NCI-H2081 treated with DMSO at 0.1 percent for 48 hours (cell line): ENCODE results near the gene BBX.

Experiments used
- DNase-seq: peaks from one replicate; lab custom pipeline; 2025; lab: John Stamatoyannopoulos, UW

BBX gene

GRCh38 chr3:107845380-107846278 is 322.9 kb downstream of the BBX start:
- DNase-seq, result no peak

DNA sequence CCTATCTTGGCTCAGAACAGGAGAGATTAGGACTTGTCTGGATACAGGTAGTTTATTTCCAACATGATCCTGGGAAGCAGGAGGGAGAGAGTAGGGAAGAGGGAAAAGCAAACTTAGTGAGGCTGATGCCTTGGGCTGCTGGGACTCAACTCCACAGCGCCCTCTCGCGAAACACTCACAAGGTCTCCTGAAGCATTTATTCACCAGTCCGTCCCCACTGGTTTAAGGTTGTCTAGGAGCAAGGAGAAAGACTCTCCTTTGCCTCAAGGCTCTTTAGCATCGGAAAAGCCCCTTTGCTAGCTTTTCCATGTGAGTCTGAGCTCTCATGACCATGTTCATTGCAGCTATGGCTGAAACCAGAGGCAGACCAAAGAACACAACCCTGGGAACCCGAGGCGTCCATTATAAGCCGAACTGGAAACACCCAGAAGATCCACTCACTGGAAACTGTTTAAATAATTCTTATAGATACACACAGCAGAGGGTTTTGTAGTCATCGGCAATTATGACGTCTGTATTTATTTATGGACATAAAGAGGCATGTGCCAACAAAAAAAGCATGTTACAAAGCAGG is 323.6 kb downstream of the BBX start:
- no peak for DNase-seq

DNA sequence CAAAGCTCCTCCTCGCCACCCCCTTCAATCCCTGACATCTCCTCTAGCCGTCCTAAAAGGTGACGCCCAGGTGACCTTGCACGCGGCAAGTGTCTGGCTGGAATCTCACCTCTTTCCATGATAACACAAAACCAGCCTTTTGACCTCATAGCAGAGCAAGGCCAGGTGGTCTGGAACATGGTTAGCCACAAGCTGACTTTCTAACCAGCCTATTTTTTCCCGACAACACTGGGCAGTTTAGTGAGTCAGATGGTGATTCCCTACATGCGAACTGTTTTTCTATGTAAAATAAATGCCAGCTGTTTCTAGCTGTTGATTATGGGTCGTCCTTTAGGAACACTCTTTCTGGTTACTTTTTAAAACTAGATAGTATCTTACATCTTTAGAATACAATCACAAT is 325.0 kb downstream of the BBX start:
- no peak for DNase-seq

- no peak for DNase-seq
Measured at GRCh38 chr3:107848351-107848915, 325.7 kb downstream of the BBX start.

GRCh38 chr3:107850681-107851080 is 327.9 kb downstream of the BBX start:
- no peak for DNase-seq

DNA sequence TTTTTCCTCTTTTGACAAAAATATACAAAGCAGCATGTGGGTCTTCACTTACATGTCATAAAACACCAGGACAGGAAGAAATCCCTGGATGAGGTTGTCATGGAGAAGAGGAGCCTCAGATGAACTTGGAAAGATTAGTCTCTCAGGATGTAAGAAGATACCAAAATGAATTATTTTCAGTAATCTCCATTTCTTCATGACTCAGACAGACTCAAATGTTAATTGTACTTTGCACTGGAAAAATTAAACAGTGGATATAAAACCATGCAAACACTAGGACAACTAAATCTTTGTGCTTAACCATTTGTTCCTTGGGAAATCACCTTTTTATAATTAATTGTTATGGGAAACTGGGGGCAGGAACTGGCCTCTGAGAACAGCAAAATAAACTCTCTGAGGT is 331.1 kb downstream of the BBX start:
- no peak for DNase-seq

- DNase-seq, result no peak
Measured at GRCh38 chr3:107854733-107855132, 332.0 kb downstream of the BBX start.

GRCh38 chr3:107855710-107856109 is 332.9 kb downstream of the BBX start:
- DNase-seq, result no peak

DNA sequence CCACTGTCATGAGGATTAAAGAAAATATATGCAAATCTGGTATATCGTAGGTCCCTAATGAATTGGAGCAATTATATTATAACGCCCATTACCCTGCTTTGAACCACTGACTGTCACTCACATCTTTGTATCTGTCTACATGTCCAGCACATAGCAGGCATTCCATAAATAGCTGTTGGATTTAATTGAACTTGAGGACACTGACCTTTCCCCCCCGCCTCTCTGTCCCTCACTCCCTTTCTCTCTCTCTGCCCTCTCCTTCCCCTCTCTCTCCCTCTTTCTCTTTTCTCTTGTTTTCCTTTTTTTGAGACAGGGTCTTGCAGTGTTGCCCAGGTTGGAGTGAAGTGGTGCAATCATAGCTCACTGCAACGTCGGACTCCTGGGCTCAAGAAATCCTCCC is 335.1 kb downstream of the BBX start:
- DNase-seq, result no peak

- no peak for DNase-seq
Measured at GRCh38 chr3:107858876-107859275, 336.1 kb downstream of the BBX start.
